Measurements from ENCODE around the gene CCT6A.
"Not testable (repeated sequence)": the region's sequence is repeated elsewhere in the genome, so short reads cannot be mapped to it uniquely, and the experiment has no call there.

CCT6A gene

DNA sequence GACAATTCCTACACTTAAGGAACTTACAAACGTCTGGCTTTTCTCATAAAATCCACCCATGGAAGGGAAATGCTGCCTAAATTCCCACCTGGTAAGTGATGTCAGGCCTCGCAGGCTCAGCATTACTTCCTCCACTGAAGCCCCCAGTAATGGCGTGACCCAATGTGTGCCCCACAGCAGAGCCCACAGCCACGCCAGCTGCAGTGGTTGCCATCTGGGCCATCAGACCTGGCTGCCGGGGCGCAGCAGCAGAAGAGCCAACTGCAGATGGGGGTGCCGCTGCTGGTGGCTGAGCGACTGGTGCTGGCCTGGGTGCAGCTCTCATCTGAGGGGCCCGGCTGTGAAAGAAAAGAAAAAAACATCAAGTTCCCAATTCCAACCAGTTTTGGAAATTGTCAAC, 52.6 kb downstream of the CCT6A start:
- not testable (repeated sequence) for DNase-seq

DNA sequence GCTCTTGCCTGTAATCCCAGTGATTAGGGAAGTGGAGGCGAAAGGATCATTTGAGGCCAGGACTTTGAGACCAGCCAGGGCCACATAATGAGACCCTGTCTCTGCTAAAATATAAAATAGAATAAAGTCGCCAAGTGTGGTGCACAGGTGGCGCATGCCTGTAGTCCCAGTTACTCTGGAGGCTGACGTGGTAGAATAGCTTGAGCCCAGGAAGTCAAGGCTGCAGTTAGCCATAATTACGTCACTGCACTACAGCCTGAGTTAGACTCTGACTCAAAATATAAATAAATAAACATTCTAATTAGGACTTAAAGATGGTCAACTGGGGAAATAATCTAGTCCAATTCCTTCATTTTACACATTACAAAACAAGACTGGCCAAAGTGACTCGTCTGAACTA, 53.9 kb downstream of the CCT6A start:
- peak; percentile 13 for DNase-seq

DNA sequence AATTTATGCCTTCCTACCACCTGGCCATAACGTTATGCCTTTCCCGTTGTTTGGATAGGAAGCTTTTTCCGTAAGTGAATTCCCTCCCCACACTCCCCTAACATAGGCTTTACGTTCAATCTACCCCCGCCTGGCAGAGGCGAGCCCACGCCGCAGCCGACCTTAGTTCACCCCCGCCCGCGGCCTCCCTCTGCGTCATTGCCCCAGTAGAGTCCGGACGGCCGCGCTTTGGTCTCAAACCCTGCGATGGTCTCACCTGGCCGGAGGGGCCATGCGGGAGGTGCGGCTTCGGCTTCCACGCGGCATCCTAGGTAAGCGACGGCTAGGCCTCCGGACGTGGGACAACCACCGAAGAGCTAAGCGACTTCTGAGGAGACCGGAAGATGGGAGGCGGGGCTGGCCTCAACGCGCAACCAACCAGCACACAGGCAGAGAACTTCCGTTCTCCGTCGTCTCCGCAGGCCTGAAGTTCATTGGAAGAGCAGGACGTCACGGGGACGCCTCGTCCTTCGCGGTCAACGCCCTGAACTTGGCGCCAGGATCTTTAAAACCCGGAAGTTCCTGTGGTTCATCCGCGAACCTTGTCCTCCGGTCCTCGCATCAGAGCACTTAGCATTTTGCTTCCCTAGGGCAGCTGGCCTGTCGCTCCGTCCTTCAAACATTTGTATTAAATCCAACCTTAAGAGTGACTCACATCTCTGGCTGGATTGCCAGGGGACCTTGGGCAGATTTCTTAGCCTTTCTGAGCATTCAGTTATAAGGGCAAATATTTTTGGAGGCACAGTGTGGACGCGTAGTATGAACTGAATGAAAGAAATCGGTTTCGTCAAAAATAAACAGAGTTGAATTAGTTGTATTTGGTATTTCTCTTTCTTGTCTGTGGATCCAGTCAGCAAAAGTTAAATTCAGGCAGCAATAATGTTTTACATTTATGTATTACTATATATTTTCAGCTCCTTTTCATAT, 54.8 kb downstream of the CCT6A start, which contains the start of gene CHCHD2:
CHCHD2 (minus strand) TSS at position 369 of the 966 bp plus-strand sequence; CDS start at position 306, 63 bp downstream.
- peak; percentile 95 for DNase-seq

DNA sequence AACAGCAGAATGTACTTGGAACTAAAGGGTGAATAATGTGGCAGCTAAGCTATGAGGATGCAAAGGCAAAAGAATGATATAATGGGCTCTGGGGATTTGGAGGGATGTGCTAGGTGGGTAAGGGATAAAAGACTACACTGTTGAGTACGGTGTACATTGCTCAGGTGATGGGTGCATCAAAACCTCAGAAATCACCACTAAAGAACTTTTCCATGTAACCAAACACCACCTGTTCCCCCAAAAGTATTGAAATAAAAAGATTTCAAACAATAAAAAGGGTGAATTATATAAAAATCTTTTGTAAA, 56.3 kb downstream of the CCT6A start:
- DNase-seq = no peak

DNA sequence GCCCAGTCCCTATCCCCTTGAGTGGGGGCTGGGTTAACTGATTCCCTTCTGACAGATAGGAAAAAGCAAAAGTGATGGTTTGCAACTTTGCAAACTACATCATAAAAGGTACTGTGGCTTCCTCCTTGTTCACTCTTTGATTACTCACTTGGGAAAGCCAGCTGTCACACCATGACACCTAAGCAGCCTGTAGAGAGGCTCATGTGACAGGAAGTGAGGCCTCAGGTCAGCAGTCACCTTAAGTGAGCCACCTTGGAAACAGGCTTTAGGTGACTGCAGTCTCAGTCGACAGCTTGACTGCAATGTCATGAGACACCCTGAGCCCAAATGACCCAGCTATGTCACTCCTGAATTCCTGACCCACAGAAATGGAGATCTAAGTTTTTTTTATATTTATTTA, 59.0 kb downstream of the CCT6A start:
- no peak for DNase-seq

DNA sequence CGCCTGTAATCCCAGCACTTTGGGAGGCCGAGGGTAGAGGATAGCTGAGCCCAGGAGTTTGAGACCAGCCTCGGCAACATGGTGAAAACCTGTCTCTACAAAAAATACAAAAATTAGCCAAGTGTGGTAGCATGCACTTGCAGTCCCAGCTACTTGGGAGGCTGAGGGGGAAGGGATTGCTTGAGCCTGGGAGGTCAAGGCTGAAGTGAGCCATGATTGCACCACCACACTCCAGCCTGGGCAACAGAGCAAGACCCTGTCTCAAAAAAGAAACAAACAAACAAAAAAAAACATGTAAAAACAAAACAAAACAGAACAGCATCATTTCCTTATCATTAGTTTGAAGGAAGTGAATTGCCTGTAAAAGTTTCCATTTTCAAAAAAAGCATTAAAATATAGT, 60.7 kb downstream of the CCT6A start:
- DNase-seq = not testable (repeated sequence)
